Sigmoid colon (tissue), 4 donors: ENCODE data around the gene ATXN1.

Experiments
- CTCF ChIP-seq, 4 experiments: fragments of 450-650 bp in 3 of 4; fragments of 200-600 bp in 1 of 4; IDR thresholded peaks; one replicate each; pipeline ENCODE4 v1.5.1; 2016 to 2019; ENCODE audit warnings: antibody characterized with exemption in 4 of 4, mild to moderate bottlenecking in 3 of 4, moderate library complexity in 2 of 4
- EP300 ChIP-seq, 4 donors: sonication (generic); formaldehyde crosslinking; IDR thresholded peaks; one replicate each; pipeline ENCODE4 v1.6.1; 2017; ENCODE audit warnings: antibody characterized with exemption in 4 of 4
- POLR2A ChIP-seq, 2 donors: fragments of 450-650 bp; IDR thresholded peaks; one replicate each; pipeline ENCODE4 v1.6.1; 2016; ENCODE audit warnings: antibody characterized with exemption in 2 of 2, mild to moderate bottlenecking in 2 of 2, moderate library complexity in 2 of 2
- POLR2AphosphoS5 ChIP-seq, 4 donors: sonication (generic); formaldehyde crosslinking; IDR thresholded peaks; one replicate each; pipeline ENCODE4 v1.6.1; 2017; ENCODE audit warnings: antibody characterized with exemption in 4 of 4

GRCh38 chr6:16391451-16391912 is 369.8 kb downstream of the ATXN1 start:
- no peak for TF ChIP-seq CTCF (IDR thresholded peaks at IDR 0.05)
- no peak for TF ChIP-seq EP300 (IDR thresholded peaks at IDR 0.05)
- no peak for TF ChIP-seq POLR2AphosphoS5 (IDR thresholded peaks at IDR 0.05)
- no peak for TF ChIP-seq POLR2A (IDR thresholded peaks at IDR 0.05)
